ENCODE results near the gene MARK1.

MARK1 gene

GRCh38 chr1:220708936-220709801 is 181.2 kb downstream of the MARK1 start:
- Histone ChIP-seq H3K27me3 (ENCODE audit: insufficient read depth, insufficient read length) (no peaks in the 10 kb centered on the region), H3K4me1 (ENCODE audit: insufficient read depth, insufficient read length) (peaks cover 11% of the 10 kb centered on the region), H3K36me3 (ENCODE audit: insufficient read depth, insufficient read length, low read length) (no peaks in the 10 kb centered on the region), H3K9ac (ENCODE audit: insufficient read length, low read depth) (no peak overlapping the region), H3K4me3 (ENCODE audit: insufficient read length, low read depth) (no peak overlapping the region), H3K9me3 (ENCODE audit: insufficient read depth, low read length) (no peaks in the 10 kb centered on the region)
- TF ChIP-seq SUZ12 (IDR thresholded peaks at IDR 0.05; ENCODE audit: extremely low read depth, insufficient read depth, insufficient read length), result no peak
- TF ChIP-seq ZNF274 (IDR thresholded peaks at IDR 0.05; ENCODE audit: low read depth, low read length), result no peak
- no peak for TF ChIP-seq YY1 (IDR thresholded peaks at IDR 0.05; ENCODE audit: insufficient read depth, insufficient read length)
- no peak for DNase-seq (ENCODE audit: low read depth, low spot score)

- Histone ChIP-seq H3K4me1 (ENCODE audit: insufficient read depth, insufficient read length) (peaks cover 11% of the 10 kb centered on the region), H3K4me3 (ENCODE audit: insufficient read length, low read depth) (no peak overlapping the region), H3K27me3 (ENCODE audit: insufficient read depth, insufficient read length) (no peaks in the 10 kb centered on the region), H3K9ac (ENCODE audit: insufficient read length, low read depth) (no peak overlapping the region), H3K36me3 (ENCODE audit: insufficient read depth, insufficient read length, low read length) (no peaks in the 10 kb centered on the region), H3K9me3 (ENCODE audit: insufficient read depth, low read length) (peaks cover 5% of the 10 kb centered on the region; the same call in 1 of the 2 replicates)
- no peak for DNase-seq (ENCODE audit: low read depth, low spot score)
- no peak for TF ChIP-seq SUZ12 (IDR thresholded peaks at IDR 0.05; ENCODE audit: extremely low read depth, insufficient read depth, insufficient read length)
- no peak for TF ChIP-seq YY1 (IDR thresholded peaks at IDR 0.05; ENCODE audit: insufficient read depth, insufficient read length)
- no peak for TF ChIP-seq ZNF274 (IDR thresholded peaks at IDR 0.05; ENCODE audit: low read depth, low read length)
Measured at GRCh38 chr1:220710333-220710732, 182.4 kb downstream of the MARK1 start.

- no peaks in the 10 kb centered on the region for H3K36me3 ChIP-seq (ENCODE audit: insufficient read depth, insufficient read length, low read length)
- H3K9ac ChIP-seq (ENCODE audit: insufficient read length, low read depth), result no peak overlapping the region
- TF ChIP-seq YY1 (IDR thresholded peaks at IDR 0.05; ENCODE audit: insufficient read depth, insufficient read length) (no peak), ZNF274 (IDR thresholded peaks at IDR 0.05; ENCODE audit: low read depth, low read length) (no peak), SUZ12 (IDR thresholded peaks at IDR 0.05; ENCODE audit: extremely low read depth, insufficient read depth, insufficient read length) (no peak)
- no peak overlapping the region for H3K4me3 ChIP-seq (ENCODE audit: insufficient read length, low read depth)
- no peaks in the 10 kb centered on the region for H3K27me3 ChIP-seq (ENCODE audit: insufficient read depth, insufficient read length)
- peaks cover 14% of the 10 kb centered on the region for H3K9me3 ChIP-seq (ENCODE audit: insufficient read depth, low read length)
- peaks cover 3% of the 10 kb centered on the region for H3K4me1 ChIP-seq (ENCODE audit: insufficient read depth, insufficient read length)
- no peak for DNase-seq (ENCODE audit: low read depth, low spot score)
Measured at GRCh38 chr1:220711056-220711809, 183.3 kb downstream of the MARK1 start.
